ELF-1 (cell line): ENCODE results near the gene RGL1.
"Not testable (repeated sequence)": the region's sequence is repeated elsewhere in the genome, so short reads cannot be mapped to it uniquely, and the experiment has no call there.

Source experiments
- DNase-seq: peaks from one replicate; pipeline ENCODE4 v3.0.0-alpha.2; 2016; ENCODE audit warnings: low read depth, low spot score

Gene RGL1

DNA sequence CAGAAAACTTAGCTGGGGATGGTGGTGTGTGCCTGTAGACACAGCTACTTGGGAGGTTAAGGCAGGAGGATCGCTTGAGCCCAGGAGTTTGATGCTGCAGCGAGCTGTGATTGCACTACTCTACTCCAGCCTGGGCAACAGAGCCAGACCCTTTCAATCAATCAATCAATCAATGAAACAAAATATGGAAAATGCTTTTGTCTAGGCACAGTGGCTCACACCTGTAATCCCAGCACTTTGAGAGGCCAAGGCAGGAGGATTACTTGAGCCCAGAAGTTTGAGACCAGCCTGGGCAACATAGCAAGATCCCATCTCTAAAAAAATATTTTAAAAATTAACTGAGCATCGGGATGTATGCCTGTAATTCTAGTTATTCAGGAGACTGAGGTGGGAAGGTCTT is 19.0 kb upstream of the RGL1 start:
- DNase-seq = not testable (repeated sequence)

DNA sequence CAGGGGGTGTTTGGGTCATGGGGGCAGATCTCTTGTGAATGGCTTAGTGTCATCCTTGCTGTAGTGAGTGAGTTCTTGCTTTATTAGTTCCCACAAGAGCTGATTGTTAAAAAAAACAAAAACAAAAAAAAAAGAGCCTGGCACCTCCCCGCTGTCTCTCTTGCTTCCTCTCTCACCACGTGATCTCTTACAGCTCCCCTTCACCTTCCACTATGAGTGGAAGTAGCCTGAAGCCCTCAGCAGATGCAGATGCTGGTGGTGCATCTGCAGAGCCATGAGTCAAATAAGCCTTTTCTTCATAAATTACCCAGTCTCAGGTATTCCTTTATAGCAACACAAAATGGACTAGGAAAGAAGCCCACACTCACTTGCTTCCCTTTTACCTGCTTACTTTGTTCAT is 17.2 kb upstream of the RGL1 start:
- no peak for DNase-seq

DNA sequence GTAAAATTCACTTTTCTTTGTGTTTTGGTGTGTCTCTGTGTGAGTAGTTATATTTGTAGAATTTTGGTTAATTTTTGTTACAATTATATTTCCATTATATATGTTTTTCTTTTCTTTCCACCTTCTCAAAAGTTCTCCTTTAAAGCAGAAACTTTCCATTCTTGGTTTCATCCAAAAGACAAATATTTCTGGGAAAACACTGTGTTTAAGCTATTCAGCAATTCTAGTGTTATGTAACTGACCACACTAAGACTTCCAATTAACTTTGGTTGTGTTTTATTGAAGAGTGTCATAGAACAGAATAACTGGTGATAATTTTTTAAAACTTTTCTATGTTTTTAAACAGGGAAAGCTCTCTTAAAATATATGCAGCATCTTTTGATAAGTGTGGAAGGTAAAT is 13.6 kb upstream of the RGL1 start:
- no peak for DNase-seq

DNA sequence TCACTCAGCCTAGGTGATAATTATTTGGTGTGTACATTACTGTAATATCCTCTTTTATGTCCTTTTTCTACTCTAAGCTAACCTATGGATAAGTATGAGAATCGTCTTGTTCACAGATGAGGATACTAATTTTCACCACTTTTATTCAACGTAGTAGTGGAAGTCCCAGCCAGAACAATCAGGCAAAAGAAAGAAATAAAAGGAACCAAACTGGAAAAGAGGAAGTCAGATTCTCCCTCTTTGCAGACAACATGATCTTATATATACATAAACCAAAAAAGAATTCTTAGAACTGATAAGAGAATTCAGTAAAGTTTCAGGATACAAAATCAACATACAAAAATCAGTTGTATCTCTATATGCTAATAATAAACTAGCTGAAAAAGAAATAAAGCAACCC is 12.6 kb upstream of the RGL1 start:
- DNase-seq = no peak

DNA sequence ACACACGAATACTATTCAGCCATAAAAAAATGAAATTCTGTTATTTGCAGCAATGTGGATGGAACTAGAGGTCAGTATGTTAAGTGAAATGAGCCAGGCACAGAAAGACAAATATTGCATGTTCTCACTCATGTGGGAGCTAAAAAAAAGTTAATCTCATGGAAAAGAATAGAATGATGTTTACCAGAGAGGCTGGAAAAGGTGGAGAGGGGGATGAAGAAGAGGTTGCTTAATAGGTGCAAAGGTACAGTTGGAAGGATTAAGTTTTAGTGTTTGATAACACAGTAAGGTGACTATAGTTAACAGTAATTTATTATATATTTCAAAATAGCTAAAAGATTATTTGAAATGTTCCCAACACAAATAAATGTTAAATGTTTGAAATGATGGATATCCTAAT is 10.8 kb upstream of the RGL1 start:
- DNase-seq = no peak

DNA sequence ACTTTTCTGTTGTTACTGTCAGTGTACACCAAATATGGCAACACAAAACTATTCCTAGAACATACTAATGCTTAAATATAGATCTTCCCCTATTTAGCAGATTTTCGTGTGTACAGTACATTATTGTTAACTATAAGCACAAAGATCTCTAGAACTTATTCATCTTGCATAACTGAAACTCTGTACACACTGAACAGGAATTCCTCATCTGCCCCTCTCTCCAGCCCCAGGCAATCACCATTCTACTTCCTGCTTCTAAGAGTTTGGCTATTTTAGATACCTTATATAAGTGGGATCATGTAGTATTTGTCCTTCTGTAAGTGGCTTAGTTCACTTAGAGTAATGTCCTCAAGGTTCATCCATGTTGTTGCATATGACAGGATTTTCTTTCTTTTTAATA is 4.5 kb upstream of the RGL1 start:
- DNase-seq = no peak

DNA sequence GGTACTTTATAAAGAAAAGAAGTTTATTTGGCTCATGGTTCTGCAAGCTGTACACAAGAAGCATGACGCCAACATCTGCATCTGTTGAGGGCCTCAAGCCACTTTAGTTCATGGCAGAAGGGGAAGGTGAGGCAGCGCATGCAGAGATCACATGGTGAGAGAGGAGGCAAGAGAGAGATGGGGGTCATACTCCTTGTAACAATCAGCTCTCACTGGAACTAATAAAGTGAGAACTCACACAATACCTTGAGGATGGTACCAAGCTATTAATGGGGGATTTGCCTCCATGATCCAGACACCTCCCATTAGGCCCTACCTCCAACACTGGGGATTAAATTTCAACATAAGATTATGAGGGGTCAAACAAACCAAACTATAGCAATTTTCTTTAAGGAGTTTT is 3.3 kb upstream of the RGL1 start:
- DNase-seq = no peak

DNA sequence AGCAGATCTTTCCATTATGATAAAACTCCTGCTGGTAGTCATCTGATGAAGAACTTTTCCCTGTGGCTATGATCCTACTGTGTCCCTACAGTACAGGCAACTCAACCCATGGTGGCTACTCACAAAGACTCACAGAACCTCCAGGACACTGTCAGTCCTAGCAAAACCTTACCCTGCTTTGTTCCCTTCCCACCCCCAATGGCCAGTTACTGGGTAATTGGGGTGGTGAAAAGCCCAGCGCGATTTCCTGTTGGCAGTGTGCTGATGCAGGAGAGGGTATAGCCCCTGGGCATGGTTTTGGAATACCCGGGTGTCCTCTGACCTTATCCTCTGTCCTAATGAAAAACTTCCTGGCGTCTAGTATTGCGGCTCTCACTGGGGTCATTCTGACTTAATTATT is 533 bp upstream of the RGL1 start:
- DNase-seq = peak; percentile 63

DNA sequence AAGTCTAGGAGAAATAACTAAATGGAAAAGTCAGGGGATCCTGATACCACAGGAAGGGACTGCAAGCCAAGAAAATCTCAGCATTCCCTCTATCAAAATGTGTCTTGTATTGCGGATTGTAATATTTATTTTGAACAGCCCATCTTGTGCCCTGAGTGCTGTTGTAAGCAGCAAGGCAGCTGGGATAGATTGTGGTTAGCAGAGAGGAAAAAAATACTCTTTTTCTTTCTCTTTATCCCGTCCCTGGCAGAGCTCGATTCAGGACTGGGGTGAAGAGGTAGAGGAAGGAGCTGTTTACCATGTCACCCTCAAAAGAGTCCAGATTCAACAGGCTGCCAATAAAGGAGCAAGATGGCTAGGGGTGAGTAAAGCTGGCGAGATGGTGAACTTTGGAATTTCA is 1.2 kb downstream of the RGL1 start:
- no peak for DNase-seq

DNA sequence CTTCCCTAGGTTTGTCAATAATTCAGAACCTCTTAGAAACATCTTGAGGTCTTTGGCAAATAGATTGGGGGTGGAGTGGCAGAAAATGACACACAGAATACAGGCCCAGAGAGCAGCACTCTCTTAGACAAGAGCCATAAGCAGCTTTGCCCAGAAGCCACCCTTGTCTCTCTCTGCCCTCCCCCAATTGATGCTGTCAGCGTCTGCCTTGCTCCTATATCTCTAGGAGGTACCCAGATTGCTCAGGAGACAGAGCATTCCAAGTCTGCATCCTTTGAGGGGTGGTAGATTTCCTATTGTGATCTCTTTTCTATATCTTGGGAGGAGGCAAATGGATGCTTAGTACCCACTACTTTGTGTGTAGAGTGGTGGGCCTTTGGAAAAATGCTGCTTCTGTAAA is 1.8 kb downstream of the RGL1 start:
- DNase-seq = no peak

DNA sequence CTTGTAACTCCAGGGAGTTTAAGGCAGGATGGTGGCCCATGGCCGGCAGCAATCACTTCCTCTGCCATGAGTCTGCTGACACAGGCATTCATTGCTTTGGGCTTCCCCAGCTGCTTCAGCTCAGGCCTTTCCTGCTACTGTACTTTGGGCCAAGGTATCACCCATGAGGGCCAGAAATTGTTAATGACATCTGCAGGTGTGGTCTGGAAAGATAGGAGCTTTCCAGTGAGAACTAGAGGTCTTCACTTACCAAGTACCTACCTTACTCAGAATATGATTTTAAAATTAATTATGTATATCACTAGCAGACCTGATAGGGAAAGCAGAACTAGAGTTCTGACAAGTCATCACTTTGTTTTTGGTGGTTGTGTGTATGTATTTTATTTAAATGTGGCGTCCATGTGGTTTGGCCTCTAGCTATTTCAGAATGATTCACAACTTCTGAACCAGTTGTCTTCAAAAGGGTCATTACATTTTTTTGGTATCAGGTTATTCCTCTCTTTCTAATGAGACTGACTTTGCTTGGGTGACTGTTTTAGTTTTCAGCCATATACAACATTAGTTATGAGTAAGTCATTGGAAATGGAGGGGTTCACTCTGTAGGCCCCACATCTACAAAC is 2.7 kb downstream of the RGL1 start:
- no peak for DNase-seq

DNA sequence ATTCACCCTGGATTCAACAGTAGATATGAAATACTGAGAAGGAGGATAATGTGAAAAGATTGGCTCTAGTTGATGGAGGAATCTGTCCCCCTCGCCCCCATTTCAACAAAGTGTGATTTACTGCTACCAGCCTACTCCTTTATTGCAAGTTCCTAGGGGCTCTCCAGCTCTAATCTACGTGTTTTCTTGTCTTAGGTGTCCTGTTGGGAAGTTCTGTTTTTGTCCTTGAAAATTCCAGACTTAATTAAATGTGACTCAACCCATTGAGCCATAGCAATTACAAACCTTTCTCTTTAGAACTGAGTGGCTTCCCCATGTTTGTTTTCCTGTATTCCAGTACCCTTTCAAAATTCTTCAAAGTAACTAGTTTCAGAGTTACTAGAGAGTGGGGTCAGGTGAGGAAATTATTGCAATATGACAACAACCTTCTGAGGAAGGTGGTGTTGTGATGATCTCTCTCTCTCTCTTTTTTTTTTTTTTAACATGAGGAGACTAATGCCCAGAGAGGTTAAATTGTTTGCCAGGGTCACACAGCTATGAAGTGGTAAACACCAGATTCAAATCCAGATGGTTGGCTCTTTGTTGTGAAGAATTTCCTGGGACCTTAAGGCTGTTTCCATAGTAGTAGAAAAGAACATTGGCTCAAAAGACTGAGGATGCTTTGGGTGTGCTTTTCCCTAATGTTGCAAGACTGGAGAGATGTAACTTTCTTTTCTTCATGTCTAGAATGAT is 3.5 kb downstream of the RGL1 start:
- no peak for DNase-seq

DNA sequence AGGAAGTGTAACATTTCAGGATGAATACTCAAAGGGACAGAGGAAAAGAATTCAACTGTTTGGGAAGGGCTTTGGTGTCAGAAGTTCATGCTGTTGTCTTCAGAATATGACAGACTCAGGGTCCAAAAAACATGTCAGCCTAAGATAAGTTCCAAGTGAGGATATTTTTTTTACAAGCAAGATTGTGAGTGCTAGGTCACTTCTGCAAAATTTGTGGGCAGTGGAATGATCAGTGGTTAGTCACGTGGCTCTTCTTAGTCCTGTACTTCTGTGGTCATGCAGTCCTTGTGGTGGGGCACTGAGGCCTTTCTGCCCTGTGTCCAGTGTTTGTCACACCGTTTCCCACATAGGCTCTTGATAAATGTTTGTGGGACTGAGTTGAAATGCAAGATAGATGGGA is 5.2 kb downstream of the RGL1 start:
- DNase-seq = no peak

DNA sequence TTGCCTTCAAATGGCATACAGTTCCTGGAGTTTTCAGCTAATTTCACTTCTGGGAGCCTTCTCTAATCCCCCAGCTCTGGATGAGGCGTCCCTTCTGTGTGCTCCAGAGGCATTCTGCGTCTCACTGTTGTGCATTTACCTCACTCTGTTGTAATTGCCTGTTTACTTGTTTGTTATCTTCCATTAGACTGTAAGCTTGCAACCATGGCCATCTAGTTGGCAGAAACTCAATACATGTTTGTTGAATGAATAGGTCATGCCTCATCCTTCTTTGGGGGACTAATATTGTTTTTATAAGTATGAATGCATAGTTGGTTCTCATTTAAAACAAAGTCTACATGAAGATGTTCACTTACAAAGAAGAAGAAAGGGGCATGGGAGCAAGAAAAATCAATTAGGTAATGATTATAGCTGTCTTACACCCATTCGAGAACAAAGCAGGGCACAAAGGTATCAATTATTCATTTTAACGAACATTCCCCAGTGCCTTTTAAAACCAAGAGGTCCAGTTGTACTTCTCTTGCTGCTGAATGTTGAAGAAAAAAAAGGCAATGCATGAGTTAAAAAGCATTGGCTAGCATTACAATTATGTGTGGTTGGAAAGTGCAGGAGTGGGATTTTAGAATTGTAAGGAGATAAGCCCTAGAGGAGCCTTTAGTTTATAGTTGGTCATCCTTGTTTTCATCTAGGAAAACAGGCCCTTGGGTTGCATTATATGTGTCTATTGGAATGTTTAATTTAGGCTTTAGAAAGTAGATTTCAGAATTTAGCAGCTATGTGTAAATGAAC is 6.0 kb downstream of the RGL1 start:
- no peak for DNase-seq

DNA sequence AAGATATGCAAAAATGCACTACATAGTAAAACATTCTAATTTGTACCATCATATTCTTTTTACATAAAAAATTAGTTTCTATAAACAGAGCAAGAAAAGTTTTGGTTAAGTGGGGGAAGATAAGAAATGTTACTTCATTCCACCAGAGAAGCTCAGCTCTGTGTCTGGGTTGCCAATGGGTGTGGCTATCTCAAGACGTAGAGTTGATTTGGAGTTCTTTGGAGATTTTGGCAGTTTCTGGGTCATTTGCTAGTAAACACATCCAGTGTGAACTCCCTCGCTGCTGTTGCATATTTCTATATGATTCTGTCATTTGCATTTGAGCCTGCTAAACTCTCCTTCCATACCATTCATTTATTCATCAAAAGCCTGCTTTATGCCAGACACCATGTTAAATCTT is 7.2 kb downstream of the RGL1 start:
- no peak for DNase-seq

DNA sequence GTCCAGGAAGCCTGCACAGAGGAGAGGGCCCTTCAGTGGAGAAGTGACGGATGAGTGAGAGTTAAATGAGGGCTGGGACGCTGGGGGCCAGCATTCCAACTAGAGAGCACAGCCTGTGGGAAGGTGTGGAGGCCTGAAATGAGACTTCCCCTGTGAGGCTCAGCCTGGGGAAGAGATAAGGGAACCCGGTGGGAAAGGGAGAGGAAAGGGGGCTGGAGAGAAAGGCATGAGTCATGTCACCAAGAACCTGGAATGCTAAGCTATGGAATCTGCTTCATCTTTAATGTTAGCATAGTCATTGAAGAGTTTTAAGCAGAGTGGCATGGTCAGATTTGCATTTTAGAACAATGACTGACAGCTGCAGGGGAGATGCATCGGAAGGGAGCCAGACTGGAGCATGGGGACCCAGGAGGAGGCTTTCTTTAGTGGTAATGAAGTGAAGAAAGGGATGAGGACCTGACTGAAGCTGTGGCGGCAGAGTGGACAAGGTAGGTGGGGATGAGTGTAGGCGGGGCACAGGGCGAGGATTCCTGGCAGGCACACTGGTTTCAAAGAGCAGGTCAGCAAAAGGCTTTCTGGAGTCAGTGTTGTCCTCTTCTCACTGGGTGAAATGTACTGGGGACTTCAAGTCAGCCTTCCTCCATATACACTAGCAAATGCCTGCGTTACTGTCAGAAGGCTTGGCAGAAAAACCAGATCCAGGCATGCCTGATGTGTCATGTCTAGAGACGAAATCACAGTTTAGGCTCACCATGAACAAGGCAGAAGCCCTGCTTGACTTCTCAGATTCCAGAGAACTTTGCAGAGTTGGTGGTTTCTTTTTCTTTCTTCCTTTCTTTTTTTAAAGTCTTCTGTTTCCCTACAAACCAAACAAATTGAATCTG is 8.0 kb downstream of the RGL1 start:
- DNase-seq = peak; percentile 86

DNA sequence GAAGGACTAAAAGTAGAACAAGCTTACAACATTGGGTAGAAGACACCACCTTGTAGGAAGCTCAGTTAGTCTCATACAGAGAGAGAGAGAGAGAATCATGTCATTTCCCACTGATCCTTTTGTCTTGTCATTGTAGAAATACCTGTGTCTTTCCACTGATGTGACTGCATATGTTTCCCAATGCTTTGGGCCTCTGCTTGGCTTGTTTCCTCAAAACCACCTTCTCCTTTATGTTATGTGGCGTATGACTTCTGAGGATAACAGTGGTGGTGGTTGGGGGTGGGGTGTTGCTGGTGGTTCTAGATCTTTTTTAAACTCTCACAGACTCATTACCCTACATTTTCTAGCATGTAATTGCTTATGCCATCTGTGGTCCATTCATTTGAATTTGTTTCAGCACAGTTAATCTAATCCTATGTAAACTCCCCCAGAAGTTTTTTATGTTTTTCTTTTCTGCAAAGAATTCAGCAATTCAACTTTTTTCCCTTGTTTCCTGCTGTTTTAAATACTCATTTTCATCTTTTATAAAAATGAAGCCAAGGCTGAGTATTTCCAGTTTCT is 9.3 kb downstream of the RGL1 start:
- no peak for DNase-seq

DNA sequence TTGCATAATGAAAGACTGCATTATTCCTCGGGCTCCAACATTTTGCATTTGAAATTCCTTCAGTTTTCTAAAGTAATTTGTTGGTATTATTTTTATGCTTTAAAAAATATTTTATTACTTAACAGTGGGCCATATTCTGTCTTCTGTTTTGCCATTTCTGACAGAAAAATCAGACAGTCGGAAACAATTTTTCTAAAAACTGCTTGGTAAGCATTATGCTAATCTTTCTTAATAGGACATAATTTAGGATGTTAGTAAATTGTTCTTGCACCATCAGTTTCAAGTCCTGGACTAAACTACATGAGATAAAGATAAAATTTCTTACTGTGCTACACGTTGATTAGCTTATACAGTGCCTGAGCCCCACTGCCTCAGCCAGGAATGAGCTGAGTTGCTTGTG is 11.2 kb downstream of the RGL1 start:
- no peak for DNase-seq

DNA sequence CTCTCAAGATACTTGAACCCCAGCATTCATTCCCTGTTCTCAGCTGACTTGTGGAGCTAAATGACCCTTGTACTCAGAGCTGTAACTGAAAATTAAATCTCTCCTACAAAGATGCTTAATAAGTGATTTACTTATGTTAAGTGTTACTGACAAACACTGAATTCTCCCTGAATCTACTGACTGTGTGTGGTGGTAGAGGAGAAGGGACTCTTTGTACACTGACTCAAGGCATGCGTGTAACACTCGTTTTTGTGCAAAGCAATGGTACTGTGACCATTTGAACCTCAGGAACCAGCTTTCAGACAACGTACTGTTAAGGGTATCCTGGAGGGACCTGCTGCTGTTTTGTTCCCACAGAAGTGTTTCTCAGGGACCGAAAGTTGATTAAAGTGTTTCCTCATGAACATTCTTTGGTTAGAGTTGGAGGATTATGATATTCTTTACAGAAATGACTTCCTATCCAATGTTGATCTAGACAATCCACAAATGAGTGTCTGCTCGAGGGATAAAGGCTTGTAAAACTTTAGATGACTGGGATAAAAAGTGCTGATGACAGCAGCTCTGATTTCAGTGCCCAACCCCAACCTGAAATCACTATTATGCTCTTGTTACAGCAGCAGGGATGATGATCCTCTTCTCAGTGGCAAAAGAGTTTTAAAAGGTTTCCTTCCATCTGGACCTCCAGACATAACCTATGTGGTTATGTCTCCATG is 12.8 kb downstream of the RGL1 start:
- DNase-seq = no peak

DNA sequence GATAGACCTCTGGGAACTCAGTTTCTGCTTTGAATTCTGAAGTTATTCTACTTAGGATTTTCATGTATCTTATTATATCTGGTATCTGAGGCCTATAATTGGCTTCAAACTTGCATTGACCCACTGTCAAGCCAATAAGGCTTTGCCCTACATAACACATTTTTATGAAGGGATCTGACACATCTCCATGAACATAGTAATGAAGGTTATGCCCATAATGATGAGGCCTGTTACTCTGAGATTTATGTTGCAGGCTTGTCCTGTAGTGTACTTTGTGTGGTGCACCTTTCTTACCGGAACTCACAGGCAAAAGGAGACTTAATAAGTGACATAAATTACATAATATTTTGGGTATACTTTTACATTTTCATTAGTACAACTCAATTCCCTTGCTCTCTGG is 14.1 kb downstream of the RGL1 start:
- DNase-seq = no peak

DNA sequence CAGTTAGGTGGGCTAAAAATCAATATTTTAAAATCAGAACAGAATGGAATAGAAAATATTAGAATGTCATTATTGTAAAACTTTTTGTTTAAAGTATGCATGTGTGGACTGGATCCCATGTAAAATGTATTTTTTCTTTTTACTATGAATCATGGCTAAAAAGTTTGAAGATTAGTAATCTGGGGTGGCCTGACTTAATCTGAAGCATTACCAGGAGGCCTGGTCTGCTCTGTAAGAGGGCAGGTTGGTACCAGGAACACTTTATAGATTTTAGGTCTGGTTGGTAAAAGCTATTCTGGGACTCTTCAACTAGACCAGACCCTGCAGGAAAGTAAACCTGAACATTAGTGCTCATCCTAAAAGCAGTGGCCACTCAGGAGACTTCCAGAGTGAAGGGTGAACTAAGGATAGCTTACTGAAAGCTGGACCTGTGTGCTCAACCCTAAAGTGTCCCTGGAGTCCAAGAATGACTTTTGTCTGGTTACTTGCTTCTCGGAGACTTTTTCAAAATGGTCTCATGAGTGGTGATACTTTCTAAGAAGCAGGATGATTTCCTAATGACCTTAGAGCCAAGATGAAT is 16.5 kb downstream of the RGL1 start:
- DNase-seq = no peak
